HL-60/S4 treated with retinoic acid at 250 ng/mL for 4 days and 3 days (cell line): Measurements from ENCODE around the gene CELF2.

Source experiments
- in situ Hi-C: fragments of 300-500 bp; cut with MboI; formaldehyde crosslinking; loops from 2 replicates; pipeline ENCODE4 v1.7.0; 2022; ENCODE audit warnings: low sequenced_read_pairs

CELF2 gene

DNA sequence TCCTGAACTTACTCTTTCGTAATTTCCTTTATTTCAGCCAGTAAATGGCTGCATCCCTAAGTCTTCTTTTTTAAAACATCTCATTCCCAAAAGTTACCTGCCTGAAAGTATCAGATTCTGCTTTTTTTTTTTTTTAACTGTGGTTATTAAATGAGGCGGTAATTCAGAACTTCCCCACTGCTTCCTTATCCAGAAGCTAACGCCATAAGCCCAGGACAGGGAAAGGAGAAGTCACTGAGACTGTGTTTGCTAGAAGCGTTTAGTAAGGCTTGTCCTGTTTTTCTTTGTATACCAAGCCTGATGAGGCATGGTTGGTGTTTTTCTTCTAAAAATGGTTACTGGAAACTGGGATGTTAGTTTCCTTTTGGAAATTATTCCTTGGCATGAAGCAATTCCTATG, 197.8 kb downstream of the CELF2 start:
- in situ Hi-C loops = no loop called here

DNA sequence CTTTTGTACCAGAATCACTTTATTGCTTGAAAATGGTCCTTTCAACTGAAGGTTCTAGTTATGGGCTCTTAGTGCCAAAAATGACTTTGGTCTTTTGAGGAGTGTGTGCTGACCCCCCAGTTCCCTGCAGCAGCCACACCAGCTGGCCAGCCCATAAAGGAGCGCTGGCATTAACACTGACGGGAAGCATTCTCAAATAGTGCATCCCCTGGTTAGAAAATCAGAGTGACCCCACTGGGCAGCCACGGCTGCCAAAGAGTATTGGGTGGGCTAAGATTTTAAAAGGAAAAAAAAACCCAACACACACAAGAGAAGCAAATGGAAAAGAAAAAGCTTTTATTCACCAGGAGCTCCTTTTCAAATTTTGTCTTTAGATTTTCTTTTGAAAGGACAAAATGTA, 199.8 kb downstream of the CELF2 start:
- in situ Hi-C loops = no loop called here

DNA sequence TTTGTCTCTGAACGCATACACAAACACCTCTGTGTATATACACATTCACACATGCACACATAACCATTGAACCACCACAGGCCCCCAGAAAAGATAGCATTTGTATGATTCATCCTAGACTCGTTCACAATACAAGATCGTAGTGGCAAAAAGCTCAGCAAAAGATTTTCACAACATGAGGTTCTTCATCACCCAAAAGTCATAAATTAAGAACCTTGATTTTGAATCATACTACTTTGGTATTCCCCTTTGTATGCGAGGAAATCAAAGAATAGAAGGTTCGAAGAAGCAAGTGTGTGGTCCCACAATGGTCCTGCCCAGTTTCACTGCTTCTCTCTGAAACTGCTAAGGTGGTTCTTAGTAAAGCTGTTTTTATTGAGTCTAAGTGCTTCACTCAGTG, 200.7 kb downstream of the CELF2 start:
- in situ Hi-C loops = no loop called here

DNA sequence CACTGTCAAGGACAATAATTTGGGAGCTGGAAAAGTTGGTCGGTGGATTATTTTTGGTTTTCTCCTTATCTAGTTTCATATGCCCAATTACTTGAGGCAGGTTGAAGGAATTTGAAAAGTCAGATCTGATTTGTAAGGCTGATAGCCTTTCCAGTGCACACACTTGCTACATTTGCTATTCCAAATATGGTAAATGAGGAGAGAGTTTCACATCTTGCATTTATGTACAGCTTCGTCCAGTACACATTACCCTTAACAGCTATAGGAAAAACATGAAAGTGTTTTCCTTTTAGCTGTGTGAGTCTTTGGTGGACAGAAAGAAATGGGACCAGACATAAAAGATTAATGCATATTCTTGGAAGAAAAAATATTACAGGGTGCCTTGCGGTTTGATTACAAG, 201.8 kb downstream of the CELF2 start:
- in situ Hi-C loops = no loop called here

DNA sequence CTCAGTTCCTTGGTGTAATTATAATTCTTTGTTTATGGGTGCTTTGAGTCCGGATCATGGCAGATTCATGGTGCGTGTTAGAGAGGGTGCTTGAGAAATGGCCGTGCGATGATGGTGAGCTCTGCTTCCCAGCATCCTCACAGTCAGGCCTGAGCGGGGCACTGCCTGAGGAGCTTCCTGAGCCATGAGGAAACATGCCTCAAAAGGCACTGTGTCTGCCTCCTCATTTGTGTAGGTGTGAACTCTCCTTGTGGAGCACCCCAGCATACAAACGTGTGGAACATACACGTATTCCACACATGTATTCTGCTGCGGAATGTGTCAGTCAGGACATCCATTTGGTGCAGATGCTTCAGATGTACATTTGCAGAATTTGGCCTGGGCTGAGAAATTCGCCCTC, 205.4 kb downstream of the CELF2 start:
- in situ Hi-C loops = no loop called here

DNA sequence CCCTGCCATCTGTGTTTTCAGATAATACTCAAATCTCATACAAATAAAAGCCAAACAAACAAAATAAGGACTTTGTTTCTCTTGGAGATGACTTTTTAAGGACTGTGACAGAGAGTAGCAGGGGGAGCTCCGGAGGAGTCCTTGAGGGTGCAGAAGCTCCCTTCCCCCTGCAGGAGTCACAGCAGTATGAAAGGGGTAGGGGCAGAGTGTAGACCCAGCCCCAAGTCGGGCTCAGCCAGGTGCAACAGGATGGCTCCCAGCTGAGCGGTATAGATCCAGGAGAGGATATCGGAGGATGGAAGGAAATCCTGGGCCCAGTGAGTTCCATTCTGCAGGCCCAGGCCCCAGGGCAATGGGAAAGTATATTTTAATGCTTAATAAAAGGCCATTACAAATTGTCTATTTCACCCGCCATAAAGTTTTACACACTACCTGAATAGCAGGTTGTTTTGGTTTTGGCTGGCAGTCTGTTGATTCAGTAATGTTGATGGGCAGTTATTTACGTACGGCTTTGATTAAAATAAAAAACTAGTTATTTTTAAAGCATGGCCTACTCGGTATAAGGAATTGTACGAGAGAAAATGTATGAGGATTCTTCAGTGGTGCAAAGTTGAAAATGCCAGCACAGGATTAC, 206.0 kb downstream of the CELF2 start:
- in situ Hi-C loops = no loop called here

DNA sequence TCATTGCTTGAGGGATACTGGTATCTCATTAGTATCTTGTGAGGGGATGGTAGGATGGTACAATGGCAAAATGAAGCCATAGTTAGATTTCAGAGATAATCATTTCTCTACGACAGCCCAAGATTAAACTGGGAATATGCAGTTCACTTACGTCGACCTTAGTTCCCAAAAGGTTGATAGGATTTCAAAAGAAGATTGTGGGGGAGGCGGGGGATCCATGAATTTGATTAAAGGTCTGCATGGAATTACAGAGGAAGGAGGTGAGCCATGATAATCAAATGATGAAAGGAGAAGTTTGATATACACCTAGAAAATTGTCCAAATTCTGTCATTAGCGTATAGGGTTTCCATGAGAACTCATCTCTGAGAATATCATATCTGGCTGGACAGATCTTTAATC, 206.6 kb downstream of the CELF2 start:
- in situ Hi-C loops = no loop called here

DNA sequence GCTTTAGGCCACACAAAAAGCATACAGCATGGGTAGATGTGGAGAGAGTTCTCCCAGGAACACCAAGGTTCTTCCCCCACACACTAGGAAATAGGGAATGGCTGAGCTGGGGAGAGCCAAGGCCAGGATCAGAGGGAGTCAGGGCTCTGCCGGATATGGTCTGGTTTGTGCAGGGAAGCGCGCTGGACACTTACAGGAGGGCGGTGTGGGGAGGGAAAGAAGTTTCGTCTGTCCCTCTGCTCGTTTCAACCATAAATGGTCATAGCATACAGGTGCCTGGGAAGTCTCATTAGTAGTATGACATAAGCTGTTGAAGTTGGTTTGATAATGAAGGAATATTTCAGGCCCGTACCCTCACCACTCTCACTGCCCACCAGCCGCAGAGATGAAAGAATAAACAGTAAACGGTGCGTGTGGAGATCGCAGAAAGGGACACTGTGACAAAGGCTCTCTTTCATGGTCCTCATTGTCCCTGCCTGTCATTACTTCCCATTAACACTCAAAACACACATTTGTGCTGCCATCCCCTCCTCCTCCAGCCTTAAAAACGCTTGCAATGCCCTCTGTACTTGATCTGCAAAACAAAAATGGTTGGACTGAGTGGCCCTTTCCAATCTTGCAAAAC, 207.2 kb downstream of the CELF2 start:
- in situ Hi-C loops = no loop called here

DNA sequence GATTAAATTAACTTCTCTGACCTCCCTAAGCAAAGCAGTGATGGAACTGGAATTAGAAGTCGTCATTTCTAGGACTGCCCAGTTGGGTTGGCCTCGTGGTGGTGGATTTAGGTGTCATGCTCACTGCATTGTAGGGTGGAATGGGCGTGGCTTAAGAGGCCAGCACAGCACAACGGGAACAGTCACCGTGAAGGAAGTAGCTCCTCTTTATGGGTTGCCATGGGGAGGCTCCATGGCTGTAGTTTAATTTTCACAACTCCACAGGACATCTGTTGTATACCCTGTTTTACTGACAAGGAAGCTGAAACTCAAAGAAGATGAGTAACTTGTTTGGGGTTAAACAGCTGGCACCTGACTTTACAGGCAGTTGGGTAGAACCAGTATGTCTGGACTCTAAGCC, 208.3 kb downstream of the CELF2 start:
- in situ Hi-C loops = no loop called here

DNA sequence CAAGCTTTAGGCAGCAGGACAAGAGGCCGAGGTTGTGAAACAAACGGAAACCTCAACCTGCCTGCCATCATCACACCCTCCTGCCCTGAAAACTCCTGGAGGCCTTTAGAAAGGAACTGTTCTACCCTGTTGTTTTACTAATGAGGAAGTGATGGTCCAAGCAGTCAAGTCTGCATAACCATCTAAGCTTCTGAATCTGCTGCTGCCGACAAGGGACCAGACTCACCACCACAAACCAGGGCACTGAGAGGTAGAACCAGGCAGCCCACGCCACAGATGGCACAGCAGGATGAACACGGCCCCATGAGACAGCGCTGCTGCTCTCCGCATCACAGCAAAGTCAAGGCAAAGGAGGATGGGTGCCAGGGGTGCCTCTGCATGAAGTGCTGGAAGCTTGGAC, 209.4 kb downstream of the CELF2 start:
- in situ Hi-C loops = no loop called here

DNA sequence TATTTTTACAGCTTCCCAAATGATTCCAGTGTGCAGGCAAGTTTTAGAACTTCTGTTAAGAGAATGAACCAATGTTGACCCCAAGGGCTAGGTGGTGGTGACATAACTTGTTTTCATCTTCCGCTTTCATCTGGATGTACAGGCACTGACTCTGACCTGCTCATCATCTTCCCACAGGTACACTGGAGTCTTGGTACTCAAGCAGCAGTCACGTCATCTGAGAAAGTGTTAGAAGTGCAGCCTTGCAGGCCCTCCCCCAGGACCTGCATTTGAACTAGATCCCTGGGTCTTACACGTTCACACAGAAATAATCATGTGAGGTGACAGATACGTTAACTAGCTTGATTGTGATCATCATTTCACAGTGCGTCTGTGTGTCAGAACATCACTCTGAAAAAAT, 212.2 kb downstream of the CELF2 start:
- in situ Hi-C loops = no loop called here

DNA sequence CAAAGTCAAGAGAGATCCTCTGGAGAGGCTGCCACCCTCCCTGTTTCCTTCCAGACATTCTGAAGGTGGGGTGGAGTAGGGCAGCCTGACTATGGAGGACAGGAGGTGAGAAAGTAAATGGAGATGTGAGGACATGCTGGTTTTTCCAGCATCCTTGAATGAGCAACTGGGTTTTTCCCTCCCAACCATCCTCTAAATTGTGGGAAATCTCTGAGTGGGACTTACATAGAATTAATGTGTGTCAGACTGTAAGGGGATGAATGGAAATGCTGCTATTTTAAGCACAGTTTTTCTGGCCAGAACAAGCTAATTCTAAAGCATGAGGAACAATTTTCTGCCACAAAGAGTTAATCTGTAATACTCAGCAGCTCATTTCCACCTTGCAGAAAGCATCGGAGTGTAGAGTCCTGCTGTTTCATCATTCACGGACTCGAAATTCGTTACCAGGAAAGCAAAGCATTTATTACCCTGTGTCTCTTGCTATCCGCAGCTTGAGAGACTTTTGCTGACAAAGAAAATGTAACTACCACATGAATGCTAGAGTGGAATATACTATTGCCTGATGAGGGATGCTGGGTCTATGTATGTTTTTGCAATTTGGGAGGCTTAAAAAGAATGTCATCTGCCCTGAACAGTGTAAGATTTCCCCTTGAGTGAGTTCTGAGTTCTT, 213.0 kb downstream of the CELF2 start:
- in situ Hi-C loops = no loop called here

DNA sequence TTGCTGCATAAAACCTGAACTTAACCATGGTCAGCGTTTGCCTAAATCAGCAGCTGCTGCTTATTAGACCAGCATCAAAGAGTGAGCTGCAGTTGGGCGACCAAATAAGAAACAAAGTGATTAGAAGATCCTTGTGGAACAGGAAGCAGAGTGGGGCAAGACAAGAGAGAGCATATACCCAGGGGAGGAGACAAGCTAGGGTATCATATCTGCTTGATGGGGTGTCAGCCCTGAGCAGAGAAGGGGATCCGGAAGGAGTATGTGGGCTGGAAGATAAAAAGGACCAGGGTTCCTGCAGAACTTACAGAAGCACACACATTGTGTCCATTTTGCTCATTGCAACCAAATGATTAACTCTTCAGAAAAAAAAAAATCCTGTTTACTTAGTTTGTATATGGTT, 213.6 kb downstream of the CELF2 start:
- in situ Hi-C loops = no loop called here

DNA sequence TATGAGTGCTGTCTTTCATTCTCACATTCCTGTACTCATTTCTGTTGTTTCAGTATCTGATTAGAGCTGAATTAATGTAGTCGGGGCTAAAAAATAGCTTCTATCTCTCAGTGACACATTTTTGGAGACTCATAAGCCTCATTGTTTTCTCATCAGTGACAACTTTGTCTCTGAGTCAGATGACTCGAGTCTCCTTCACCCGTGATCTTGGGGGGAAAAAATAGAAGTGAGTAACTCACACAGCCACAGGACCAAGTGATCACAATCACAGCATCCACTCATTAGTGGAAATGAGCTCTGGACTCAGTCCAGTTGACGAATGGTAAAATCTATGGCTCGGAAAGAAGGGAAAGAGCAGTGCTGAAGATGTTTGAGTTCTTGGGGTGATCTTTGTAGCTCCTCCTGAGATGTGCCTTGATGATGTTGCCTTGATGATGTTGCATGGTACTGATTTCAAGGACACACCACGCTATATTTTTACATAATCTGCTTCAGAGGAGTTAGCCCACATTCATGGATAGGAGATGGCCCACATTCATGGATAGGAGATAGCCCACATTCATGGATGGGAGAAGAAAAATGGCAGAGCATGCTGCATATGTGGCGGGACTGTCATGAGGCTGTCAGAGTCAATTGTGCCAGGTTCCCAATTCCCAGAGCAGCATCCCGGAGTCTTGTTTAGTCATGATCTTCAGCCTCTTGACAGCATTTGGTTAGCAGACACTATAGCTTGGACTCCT, 214.7 kb downstream of the CELF2 start:
- in situ Hi-C loops = no loop called here

DNA sequence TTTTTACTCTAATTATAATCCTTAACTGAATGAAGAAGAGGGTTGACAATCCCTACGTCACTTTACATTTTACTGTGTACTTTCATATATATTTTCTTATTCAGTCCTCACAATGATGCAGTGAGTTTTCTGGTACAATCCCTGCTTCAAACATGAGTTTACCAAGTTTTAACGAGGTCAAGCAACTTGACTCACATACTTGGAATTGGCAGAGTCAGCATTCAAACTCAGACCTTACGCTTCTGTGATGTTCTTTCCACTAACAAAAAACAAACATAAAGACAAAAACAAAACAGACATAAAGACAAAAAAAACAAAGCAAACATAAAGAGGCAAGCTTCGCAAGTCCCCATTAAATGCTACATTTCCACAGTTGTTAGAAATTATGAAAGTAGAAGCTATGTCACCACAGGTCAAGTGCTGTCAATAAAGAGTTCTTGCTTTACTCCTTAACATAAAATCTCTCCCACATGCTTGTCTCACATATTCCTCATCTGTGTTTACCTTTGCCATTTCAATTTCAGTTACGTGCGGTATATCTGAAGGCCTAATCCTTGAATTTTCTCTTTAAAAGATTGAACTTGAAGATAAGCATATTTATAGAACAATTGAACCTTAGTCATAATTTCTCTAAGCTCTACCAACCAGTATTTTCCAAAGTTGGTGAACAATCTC, 217.3 kb downstream of the CELF2 start:
- in situ Hi-C loops = no loop called here

DNA sequence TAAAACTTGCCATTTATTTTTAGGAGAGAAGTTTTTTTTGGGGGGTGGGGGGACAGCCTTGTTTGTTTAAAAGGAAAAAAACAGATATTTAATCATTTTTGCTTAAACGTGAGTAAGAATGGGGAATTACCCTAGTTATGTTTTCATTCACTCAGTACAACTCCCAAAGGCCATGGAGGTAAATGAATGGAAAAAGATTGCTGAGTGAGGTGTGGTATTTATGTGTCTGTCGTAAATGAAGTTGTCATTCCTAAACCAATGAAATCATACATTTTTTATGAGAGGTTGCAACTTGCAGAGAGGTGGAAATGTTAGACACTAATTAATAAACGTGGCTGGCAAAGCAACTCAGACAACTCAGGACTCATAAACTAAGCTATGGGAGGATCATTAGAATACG, 218.1 kb downstream of the CELF2 start:
- in situ Hi-C loops = no loop called here

DNA sequence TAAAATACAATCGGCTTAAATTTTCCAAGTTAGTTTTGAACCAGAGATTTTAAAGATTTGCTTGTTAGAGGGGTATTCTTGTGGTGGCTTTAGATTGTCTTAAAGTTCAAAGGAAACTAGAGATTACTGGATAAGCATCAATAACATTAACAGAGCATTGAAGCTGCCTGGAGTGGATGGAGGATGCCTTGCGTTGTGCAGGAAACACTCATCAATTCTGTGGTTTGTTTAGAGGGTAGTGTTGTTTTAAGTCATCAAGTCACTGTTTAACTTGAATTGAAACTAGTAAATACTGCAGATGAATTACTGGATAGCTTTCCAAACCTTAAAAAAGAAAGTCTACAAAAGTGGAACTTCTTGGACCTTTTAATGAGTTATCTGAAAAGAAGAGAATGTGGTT, 218.6 kb downstream of the CELF2 start:
- in situ Hi-C loops = no loop called here

DNA sequence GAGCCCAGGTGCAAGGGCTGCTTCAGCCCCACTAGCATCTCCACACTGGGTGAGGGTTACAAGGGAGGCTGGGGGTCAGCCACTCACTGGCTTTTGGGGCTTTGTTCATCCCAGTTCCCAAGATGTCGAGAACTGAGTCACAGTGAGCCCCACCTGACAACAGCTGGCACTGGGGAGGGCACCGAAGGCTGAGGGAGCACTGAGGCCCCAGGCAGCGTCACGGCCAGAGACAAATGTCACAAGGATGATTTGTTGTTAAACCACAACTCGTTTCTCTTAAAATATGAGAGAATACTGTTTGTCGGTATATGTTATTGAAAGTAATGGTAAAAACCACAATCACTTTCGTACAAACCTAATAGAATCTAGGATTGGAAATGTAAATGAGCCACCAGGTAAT, 219.9 kb downstream of the CELF2 start:
- in situ Hi-C loops = no loop called here

DNA sequence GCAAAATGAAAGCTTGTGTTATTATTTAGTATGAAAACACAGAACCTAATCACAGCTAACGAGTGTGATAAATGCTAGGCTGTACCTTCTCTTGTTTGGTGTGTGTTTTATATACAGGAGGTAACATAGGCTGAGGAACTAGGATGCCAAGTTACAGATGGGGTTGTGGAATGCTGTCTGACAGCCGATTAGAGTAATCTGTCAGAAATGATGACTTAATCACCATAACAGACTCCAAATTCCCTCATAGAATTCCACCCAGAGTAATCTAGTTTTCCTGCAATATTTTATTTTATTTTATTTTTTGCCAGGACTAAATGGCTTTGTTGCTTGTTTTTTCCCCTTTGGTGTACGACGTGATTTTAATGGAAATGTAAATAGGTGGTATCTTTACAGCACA, 221.2 kb downstream of the CELF2 start:
- in situ Hi-C loops = no loop called here

DNA sequence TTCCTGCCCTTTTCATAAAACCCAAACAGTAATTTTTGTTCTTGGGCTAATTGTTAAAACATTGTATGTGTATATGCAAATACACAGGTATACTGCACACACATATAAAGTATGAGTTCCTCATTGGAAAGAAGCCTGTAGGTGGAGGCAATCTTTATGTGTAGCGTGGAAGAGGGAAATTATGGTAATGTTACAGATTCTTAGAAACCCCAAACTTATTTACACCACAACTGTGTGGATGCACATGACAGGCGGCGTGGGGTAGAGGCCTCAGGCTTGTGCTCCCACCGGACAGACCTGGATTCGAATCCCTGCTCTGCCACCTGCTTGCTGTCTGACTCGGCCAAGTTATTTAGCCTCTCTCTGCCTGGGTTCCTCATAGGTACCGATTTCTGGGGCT, 223.0 kb downstream of the CELF2 start:
- in situ Hi-C loops = no loop called here
